Amygdala (tissue), 56 donors: ENCODE measurements around the gene HSF5.
"Not testable (repeated sequence)": the region's sequence is repeated elsewhere in the genome, so short reads cannot be mapped to it uniquely, and the experiment has no call there.

Source experiments
- DNase-seq, 56 donors: peaks; one replicate each; lab custom pipeline; 2025; lab: John Stamatoyannopoulos, UW

The HSF5 gene

GRCh38 chr17:58417300-58418092 lies 70.7 kb downstream of the HSF5 start, which contains the start of gene RNF43:
Gene RNF43 (minus strand): TSS chr17:58417534. CDS start chr17:58415577, 1,957 bp downstream.
- DNase-seq = peak in 55 of 56 donors; percentile 7 to 87 (median 60)

- DNase-seq = peak in 1 of 56 donors; percentile 1
Observed at GRCh38 chr17:58416937-58417299, 71.3 kb downstream of the HSF5 start.

- no peak for DNase-seq
Observed at GRCh38 chr17:58416396-58416795, 71.8 kb downstream of the HSF5 start.

- DNase-seq = peak in 5 of 56 donors; percentile 1 to 16 (median 3)
Observed at GRCh38 chr17:58415371-58416055, 72.7 kb downstream of the HSF5 start.

GRCh38 chr17:58414596-58414997 lies 73.6 kb downstream of the HSF5 start:
- no peak for DNase-seq

- DNase-seq = no peak
Observed at GRCh38 chr17:58413684-58414083, 74.5 kb downstream of the HSF5 start.

- DNase-seq = no peak
Observed at GRCh38 chr17:58412961-58413586, 75.1 kb downstream of the HSF5 start.

GRCh38 chr17:58412064-58412703 lies 76.0 kb downstream of the HSF5 start:
- DNase-seq = no peak

GRCh38 chr17:58411408-58411894 lies 76.8 kb downstream of the HSF5 start:
- no peak for DNase-seq

- no peak for DNase-seq
Observed at GRCh38 chr17:58410714-58411407, 77.3 kb downstream of the HSF5 start.

GRCh38 chr17:58409432-58409831 lies 78.8 kb downstream of the HSF5 start:
- DNase-seq = no peak

- no peak for DNase-seq
Observed at GRCh38 chr17:58403311-58403710, 84.9 kb downstream of the HSF5 start.

- DNase-seq = no peak
Observed at GRCh38 chr17:58402679-58403078, 85.5 kb downstream of the HSF5 start.

GRCh38 chr17:58402047-58402446 lies 86.2 kb downstream of the HSF5 start:
- DNase-seq = no peak

- no peak for DNase-seq
Observed at GRCh38 chr17:58401287-58401686, 86.9 kb downstream of the HSF5 start.

GRCh38 chr17:58400826-58401225 lies 87.4 kb downstream of the HSF5 start:
- no peak for DNase-seq

- no peak for DNase-seq
Observed at GRCh38 chr17:58399974-58400373, 88.2 kb downstream of the HSF5 start.

GRCh38 chr17:58398574-58399266 lies 89.5 kb downstream of the HSF5 start:
- DNase-seq = no peak

GRCh38 chr17:58397421-58397820 lies 90.8 kb downstream of the HSF5 start:
- not testable (repeated sequence) for DNase-seq

- DNase-seq = no peak
Observed at GRCh38 chr17:58396173-58396572, 92.0 kb downstream of the HSF5 start.
